ENCODE measurements around the gene RALGPS1.

DNA sequence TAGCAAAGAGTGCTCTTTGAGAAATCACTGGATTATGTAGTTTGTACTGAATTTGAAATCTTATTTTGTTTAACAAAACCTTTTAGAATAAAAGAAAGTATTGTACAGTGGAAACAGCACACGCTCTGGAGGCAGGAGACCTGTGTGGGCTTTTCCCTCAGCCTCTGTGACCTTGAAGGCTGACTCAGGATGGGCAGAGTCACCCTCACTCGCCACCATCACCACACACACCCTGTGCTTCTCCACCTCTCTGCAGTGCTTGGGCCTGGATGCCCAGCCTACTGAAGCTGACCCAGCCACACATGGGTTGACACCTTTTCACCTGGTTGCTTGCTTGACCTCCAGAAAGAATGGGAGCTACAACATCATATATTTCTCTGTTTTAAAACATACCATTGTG, 188.2 kb downstream of the RALGPS1 start:
- TF ChIP-seq, protein P1, sequence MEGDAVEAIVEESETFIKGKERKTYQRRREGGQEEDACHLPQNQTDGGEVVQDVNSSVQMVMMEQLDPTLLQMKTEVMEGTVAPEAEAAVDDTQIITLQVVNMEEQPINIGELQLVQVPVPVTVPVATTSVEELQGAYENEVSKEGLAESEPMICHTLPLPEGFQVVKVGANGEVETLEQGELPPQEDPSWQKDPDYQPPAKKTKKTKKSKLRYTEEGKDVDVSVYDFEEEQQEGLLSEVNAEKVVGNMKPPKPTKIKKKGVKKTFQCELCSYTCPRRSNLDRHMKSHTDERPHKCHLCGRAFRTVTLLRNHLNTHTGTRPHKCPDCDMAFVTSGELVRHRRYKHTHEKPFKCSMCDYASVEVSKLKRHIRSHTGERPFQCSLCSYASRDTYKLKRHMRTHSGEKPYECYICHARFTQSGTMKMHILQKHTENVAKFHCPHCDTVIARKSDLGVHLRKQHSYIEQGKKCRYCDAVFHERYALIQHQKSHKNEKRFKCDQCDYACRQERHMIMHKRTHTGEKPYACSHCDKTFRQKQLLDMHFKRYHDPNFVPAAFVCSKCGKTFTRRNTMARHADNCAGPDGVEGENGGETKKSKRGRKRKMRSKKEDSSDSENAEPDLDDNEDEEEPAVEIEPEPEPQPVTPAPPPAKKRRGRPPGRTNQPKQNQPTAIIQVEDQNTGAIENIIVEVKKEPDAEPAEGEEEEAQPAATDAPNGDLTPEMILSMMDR (IDR thresholded peaks at IDR 0.05), result no peak
- TF ChIP-seq POLR2A (IDR thresholded peaks at IDR 0.05; ENCODE audit: low read depth) (no peak), EP300 (IDR thresholded peaks at IDR 0.05) (no peak), POLR2AphosphoS5 (IDR thresholded peaks at IDR 0.05) (no peak)
